Endometrial microvascular endothelial cells (primary cell): Measurements from ENCODE around the gene SLC31A1. TPM values are rescaled to one million over a fixed set of nuclear protein-coding genes. Genes with fewer than 3 reads are reported as not detected.
"Not testable (repeated sequence)": the region's sequence is repeated elsewhere in the genome, so short reads cannot be mapped to it uniquely, and the experiment has no call there.

Source experiments
- in situ Hi-C: cut with HindIII; loops from 2 replicates; pipeline ENCODE4 v1.10.0; 2017; ENCODE audit warnings: low sequenced_read_pairs, low pct_unique_long_range_greater_than_20kb; ENCODE audit errors: inconsistent ontology term
- total RNA-seq: library from RNA; depleted of rRNA; stranded (reverse); fragments of >200 nt; gene quantifications from one replicate; pipeline ENCODE4 v1.2.3, GENCODE V29; 2015; ENCODE audit errors: inconsistent ontology term

Gene SLC31A1
- total RNA-seq, 1 donor from 2014 or later = 17.2 TPM

- in situ Hi-C loops = no loop called here
Measured at GRCh38 chr9:113219186-113219936, 2.0 kb upstream of the SLC31A1 start.

GRCh38 chr9:113219969-113220368 lies 1.4 kb upstream of the SLC31A1 start:
- in situ Hi-C loops = no loop called here

DNA sequence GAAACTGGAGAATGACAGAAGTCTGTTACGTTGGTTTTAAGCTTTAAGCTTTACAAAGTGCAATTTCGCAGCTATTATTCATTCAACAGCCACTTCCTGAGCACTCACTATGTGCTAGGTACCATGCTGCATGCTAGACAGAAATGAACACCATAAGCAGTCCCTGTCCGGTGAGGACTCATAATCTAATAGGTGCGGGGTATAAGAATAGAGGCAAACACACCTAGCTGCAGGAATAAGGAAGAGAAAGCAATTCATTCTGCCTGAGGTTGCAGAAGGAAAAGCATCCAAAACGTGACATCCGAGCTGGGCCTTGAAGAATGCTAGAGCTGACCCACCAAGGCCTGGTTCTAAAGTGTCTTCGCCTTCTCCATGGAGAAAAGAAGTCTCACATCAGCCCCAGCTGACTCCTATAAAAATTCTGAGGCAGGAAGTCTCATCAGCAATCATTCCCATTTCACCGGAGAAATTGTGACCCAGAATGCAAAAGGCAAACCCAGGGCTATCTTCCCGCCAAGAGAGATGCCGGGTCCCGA lies 809 bp upstream of the SLC31A1 start:
- in situ Hi-C loops = no loop called here

GRCh38 chr9:113221800-113222481 lies 597 bp downstream of the SLC31A1 start:
- in situ Hi-C loops = no loop called here

- in situ Hi-C loops = no loop called here
Measured at GRCh38 chr9:113222482-113222841, 1.1 kb downstream of the SLC31A1 start.

DNA sequence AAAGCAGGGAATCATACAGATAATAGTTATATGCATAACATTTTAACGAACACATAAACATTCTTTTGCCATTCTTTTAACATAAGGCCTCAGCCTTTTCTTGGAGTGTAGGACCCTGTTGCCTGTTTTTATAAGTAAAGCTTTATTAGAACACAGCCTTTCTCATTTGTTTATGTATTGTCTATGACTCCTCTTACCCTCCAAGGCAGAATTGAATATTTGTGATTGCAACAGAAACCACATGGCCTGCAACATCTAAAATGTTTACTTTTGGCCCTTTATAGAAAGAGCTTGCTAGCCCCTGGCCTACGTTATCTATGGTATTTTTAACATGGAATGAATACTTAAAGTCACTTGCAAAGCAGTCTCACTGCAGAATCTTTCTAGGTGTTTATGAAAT lies 2.6 kb downstream of the SLC31A1 start:
- in situ Hi-C loops = no loop called here

GRCh38 chr9:113227436-113227835 lies 6.1 kb downstream of the SLC31A1 start:
- in situ Hi-C loops = no loop called here

DNA sequence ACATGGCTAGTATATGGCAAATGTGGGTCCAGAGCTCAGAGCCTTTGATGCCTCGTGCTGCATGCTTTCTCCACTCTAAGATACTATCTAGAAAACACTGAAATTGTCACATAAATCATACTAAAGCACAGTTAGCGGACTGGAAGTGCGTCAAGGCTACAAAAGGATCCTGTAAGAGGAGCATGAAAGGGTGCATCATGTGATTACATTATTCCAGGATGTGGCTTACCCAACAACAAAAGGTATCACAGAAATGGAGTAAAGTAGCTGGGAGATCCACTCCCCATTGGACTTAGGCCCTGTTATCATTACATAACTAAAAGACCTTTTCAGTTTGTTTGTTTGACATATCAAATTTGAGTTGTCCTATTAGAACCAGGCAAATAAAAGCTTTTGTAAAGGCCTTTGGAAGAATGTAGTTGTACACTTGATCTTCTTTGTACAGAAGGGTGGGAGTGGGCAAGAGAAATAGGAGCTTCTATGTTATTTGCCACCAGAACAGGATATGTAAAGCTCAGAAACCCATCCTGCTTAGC lies 6.9 kb downstream of the SLC31A1 start:
- in situ Hi-C loops = no loop called here

DNA sequence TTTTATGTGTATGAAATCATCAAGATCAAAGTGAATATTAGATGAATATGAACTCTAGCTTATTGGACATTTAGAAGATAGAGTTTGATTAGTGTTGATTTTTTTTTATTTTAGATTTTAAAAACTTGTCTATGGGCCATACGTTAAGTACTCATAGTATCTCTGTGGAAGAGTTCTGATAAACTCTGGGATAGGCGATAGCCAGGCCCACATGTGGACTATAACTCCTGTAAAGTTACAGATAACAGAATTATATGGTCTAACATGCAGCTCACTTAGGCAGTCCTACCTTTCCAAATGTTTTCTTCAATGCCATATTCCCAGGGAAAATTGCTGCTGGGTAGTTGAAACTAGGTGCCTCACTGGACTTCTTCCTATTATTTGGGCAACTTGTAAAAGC lies 10.4 kb downstream of the SLC31A1 start:
- in situ Hi-C loops = no loop called here

GRCh38 chr9:113235701-113236255 lies 14.4 kb downstream of the SLC31A1 start:
- in situ Hi-C loops = not testable (repeated sequence)

- in situ Hi-C loops = no loop called here
Measured at GRCh38 chr9:113237026-113237425, 15.7 kb downstream of the SLC31A1 start.

DNA sequence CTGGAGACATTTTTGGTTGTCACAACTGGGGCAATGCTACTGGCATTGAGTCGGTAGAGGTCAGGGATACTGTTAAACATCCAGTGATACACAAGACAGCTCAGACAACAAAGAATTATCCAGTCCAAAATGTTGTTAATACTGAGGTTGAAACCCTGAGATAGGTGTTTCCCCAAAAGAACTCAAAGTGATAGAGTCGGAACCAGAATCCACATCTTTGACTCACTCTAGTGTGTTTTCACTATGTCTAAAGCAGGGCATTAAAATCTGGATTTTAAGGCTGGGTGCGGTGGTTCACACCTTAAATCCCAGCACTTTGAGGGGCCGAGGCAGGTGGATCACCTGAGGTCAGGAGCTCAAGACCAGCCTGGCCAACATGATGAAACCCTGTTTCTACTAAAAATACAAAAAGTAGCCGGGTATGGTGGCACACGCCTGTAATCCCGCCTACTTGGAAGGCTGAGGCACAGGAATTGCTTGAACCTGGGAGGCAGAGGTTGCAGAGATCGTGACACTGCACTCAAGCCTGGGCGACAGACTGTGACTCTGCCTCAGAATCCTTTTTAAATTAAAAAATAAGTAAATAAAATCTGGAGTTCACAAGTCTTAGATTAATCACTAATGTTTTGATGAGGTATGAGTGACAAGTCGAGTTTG lies 17.0 kb downstream of the SLC31A1 start:
- in situ Hi-C loops = no loop called here

GRCh38 chr9:113238859-113239232 lies 17.5 kb downstream of the SLC31A1 start:
- in situ Hi-C loops = no loop called here

- in situ Hi-C loops = no loop called here
Measured at GRCh38 chr9:113241161-113241560, 19.8 kb downstream of the SLC31A1 start.

DNA sequence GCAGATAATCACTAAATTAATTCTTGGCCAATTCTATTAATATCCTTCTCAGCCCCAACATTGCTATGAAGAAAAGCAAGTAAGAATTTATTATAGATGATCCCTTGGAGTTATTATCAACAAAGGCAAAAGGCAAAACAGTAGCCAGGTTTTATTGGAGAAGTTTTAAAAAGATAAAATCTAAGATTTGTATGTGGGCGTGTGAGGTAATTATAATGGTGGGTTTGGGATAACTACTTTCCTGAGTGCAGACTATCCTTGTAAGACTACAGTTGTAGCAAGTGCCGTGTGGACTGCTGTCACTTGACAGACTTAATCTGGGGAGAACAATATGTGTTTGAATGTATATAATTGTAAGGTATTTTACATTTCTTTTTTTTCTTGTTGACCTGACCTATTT lies 23.2 kb downstream of the SLC31A1 start:
- in situ Hi-C loops = no loop called here

- in situ Hi-C loops = no loop called here
Measured at GRCh38 chr9:113245894-113246293, 24.6 kb downstream of the SLC31A1 start.

DNA sequence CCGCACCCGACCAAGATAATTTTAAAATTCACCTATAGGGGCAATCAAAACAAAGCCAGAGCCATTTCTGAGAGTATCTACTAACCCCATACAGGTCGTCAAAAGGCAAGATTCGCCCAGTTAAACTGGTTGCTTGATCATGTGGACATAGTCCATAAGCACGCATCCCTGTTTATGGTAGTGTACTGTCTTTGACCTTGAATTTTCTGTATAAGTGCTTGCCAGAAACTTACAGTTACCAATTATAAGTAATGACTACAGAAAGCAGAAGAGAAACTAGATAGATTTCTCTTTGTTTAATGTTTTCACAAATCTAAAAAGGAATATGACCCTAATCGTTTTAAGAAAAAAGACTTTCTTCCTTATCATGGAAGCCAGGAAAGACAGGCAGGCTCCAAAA lies 25.6 kb downstream of the SLC31A1 start:
- in situ Hi-C loops = no loop called here

- in situ Hi-C loops = no loop called here
Measured at GRCh38 chr9:113247640-113248039, 26.3 kb downstream of the SLC31A1 start.

GRCh38 chr9:113249661-113250060 lies 28.3 kb downstream of the SLC31A1 start:
- in situ Hi-C loops = not testable (repeated sequence)
